K562 (cell line): Measurements from ENCODE around the gene PRCD. TPM values are rescaled to one million over a fixed set of nuclear protein-coding genes. Genes with fewer than 3 reads are reported as not detected.
"Not testable (repeated sequence)": the region's sequence is repeated elsewhere in the genome, so short reads cannot be mapped to it uniquely, and the experiment has no call there.

ENCODE experiments used
- ATAC-seq: fragments of 200-7000 bp; cut with Tn5 transposase; 3 replicates; pipeline ENCODE4 v1.9.1; 2020; ENCODE audit warnings: moderate library complexity
- BruUV-seq: library from RNA; stranded (reverse); fragments of 400-500 nt; replicated peaks from 2 replicates; lab custom pipeline; 2021; lab: Mats Ljungman, UMichigan
- CTCF ChIA-PET: fragments of 300-600 bp; formaldehyde crosslinking; extraction: SDS; loops from one replicate; lab custom pipeline; 2021; ENCODE audit warnings: low intra/inter-chr PET ratio; lab: Yijun Ruan, JAX
- POLR2A ChIA-PET: fragments of 300-600, 350-650 bp; sonication (Branson Sonifier 250); formaldehyde crosslinking; extraction: SDS; loops from one replicate; lab custom pipeline; 2021; ENCODE audit warnings: antibody characterized with exemption, inconsistent platforms; lab: Yijun Ruan, JAX
- DNase-seq, 4 experiments: peaks; one replicate each; pipeline versions ENCODE4 v3.0.0 to v3.0.0-alpha.2; 2011 to 2018; ENCODE audit warnings: low spot score in 3 of 4, mixed read lengths in 3 of 4; ENCODE audit errors: extremely low read depth in 1 of 4
- FAIRE-seq: peaks from 2 replicates; lab custom pipeline; 2011; peaks lifted over from hg19 to GRCh38; lab: Jason Lieb, UNC
- H2AFZ ChIP-seq: 2 replicates; pipeline ENCODE4 v1.6.0; 2011; ENCODE audit warnings: low read depth, low read length, control low read depth, inconsistent platforms
- H3K27ac ChIP-seq: fragments of 200-600 bp; 3 replicates; pipeline ENCODE4 v1.8.0; 2011; ENCODE audit warnings: low read depth, mild to moderate bottlenecking, control low read depth, inconsistent platforms, low read length, moderate library complexity, mixed read lengths; ENCODE audit errors: extremely low read depth
- H3K27me3 ChIP-seq, 2 experiments: fragments of 300-600 bp in 1 of 2; 2 replicates in 1 of 2; 3 replicates in 1 of 2; pipeline versions ENCODE4 v1.6.0 to v1.8.0; 2011; ENCODE audit warnings: inconsistent platforms in 2 of 2, low read length in 2 of 2, mild to moderate bottlenecking in 1 of 2, mixed read lengths in 1 of 2, moderate library complexity in 1 of 2; ENCODE audit not compliant: control insufficient read depth in 2 of 2, insufficient read depth in 2 of 2
- H3K36me3 ChIP-seq: fragments of 300-600 bp; 3 replicates; pipeline ENCODE4 v1.8.0; 2011; ENCODE audit warnings: mild to moderate bottlenecking, low read length, inconsistent platforms; ENCODE audit not compliant: control insufficient read depth, insufficient read depth
- H3K4me1 ChIP-seq, 2 experiments: fragments of 200-600 bp in 1 of 2; replicated peaks in 1 of 2; 2 replicates in 1 of 2; 3 replicates in 1 of 2; pipeline versions ENCODE4 v1.5.1 to v1.8.0; 2011; ENCODE audit warnings: inconsistent platforms in 2 of 2, low read length in 2 of 2, mild to moderate bottlenecking in 1 of 2, mixed read lengths in 1 of 2, moderate library complexity in 1 of 2; ENCODE audit not compliant: control insufficient read depth in 2 of 2, insufficient read depth in 2 of 2
- H3K4me2 ChIP-seq: 2 replicates; pipeline ENCODE4 v1.6.1; 2011; ENCODE audit warnings: low read length, control low read depth, inconsistent platforms, mixed read lengths; ENCODE audit not compliant: insufficient read depth
- H3K4me3 ChIP-seq: fragments of 200-600 bp; sonication (generic), shearing (Covaris generic); 2 replicates; pipeline ENCODE4 v1.5.1; 2016; ENCODE audit warnings: control low read depth, inconsistent platforms
- H3K79me2 ChIP-seq: fragments of 200-600 bp; 3 replicates; pipeline ENCODE4 v1.8.0; 2011; ENCODE audit warnings: low read length, inconsistent platforms; ENCODE audit not compliant: control insufficient read depth, insufficient read depth
- H3K9ac ChIP-seq, 2 experiments: 2 replicates each; pipeline versions ENCODE4 v1.6.0 to v1.6.1; 2011; ENCODE audit warnings: low read depth in 2 of 2, low read length in 2 of 2, control low read depth in 1 of 2, inconsistent platforms in 1 of 2, mild to moderate bottlenecking in 1 of 2, mixed read lengths in 1 of 2; ENCODE audit not compliant: insufficient read depth in 1 of 2
- H3K9me1 ChIP-seq: one replicate; pipeline ENCODE4 v1.6.0; 2011; ENCODE audit warnings: inconsistent platforms, mild to moderate bottlenecking, low read length, moderate library complexity; ENCODE audit not compliant: control insufficient read depth, insufficient read depth
- H3K9me3 ChIP-seq: replicated peaks from 2 replicates; pipeline ENCODE4 v1.5.1; 2011; ENCODE audit warnings: low read depth, low read length, inconsistent platforms; ENCODE audit not compliant: control insufficient read depth, insufficient read depth
- H4K20me1 ChIP-seq: replicated peaks from 2 replicates; pipeline ENCODE4 v1.6.1; 2011; ENCODE audit warnings: low read length, inconsistent platforms, mixed read lengths; ENCODE audit not compliant: control insufficient read depth, insufficient read depth
- CEBPB ChIP-seq: fragments of 450-650 bp; IDR thresholded peaks from 2 replicates; pipeline ENCODE4 v1.6.1; 2016; ENCODE audit warnings: missing genetic modification characterization, missing compliant biosample characterization
- GATA2 ChIP-seq: sonication (generic); formaldehyde crosslinking; IDR thresholded peaks from 2 replicates; pipeline ENCODE4 v1.4.0; 2020; ENCODE audit warnings: mild to moderate bottlenecking, missing genetic modification reagents
- HDAC8 ChIP-seq: fragments of 450-650 bp; IDR thresholded peaks from 2 replicates; pipeline ENCODE4 v1.6.1; 2016; ENCODE audit warnings: mild to moderate bottlenecking, missing genetic modification characterization, moderate library complexity, missing compliant biosample characterization
- MBD1 ChIP-seq: fragments of 250-450 bp; sonication (Bioruptor Pico); IDR thresholded peaks from 2 replicates; pipeline ENCODE4 v1.8.0; 2022; ENCODE audit warnings: inconsistent platforms
- RAD21 ChIP-seq, 2 experiments: fragments of 250-450 bp in 1 of 2; fragments of 450-650 bp in 1 of 2; sonication (Bioruptor Pico) in 1 of 2; formaldehyde crosslinking in 1 of 2; IDR thresholded peaks in 1 of 2; conservative IDR thresholded peaks in 1 of 2; 2 replicates each; pipeline versions ENCODE4 v1.4.0 to v1.8.0; 2020 to 2022; ENCODE audit warnings: mild to moderate bottlenecking in 2 of 2, moderate library complexity in 1 of 2
- TRIM24 ChIP-seq, 2 experiments: fragments of 450-650 bp; IDR thresholded peaks; 2 replicates each; pipeline ENCODE4 v1.6.1; 2016
- XRCC5 ChIP-seq: fragments of 200-400 bp; formaldehyde crosslinking; IDR thresholded peaks from 2 replicates; pipeline ENCODE4 v1.6.1; 2017; ENCODE audit warnings: low read depth, mild to moderate bottlenecking, low read length
- ZNF282 ChIP-seq: sonication (generic); formaldehyde crosslinking; IDR thresholded peaks from 2 replicates; pipeline ENCODE4 v1.8.1; 2023; ENCODE audit warnings: missing genetic modification reagents
- WGBS: fragments of 100-300 bp; shearing (Covaris generic); methylation state at CpG from one replicate; pipeline ENCODE4 v1.1.6; 2016; ENCODE audit warnings: low coverage, mixed read lengths; ENCODE audit not compliant: insufficient coverage; ENCODE audit errors: missing lambda C conversion rate; 5-methylcytosine and 5-hydroxymethylcytosine counted together
- in situ Hi-C: fragments of 300-500 bp; cut with MboI; formaldehyde crosslinking; loops from 4 replicates; pipeline ENCODE4 v1.15.0; 2018; ENCODE audit warnings: inconsistent platforms, mixed read lengths
- intact Hi-C: fragments of 100-400 bp; cut with micrococcal nuclease; formaldehyde crosslinking; loops from 2 replicates; pipeline ENCODE4 v1.14.2; 2022
- polyA plus RNA-seq, 8 experiments: library from polyadenylated mRNA; depleted of rRNA in 4 of 8; stranded (reverse) in 5 of 8; unstranded in 3 of 8; fragments of >200 nt; fragmentation: Nextera tagmentation in 2 of 8; fragmentation: Illumina TruSeq in 1 of 8; extraction: Ambion mirVana in 2 of 8; extraction: Trizol in 1 of 8; gene quantifications; 2 replicates each; pipeline versions ENCODE4 v1.2.1 to v1.2.3, GENCODE V29; 2011 to 2014; ENCODE audit warnings: inconsistent platforms in 1 of 8, missing spikeins in 1 of 8
- total RNA-seq, 7 experiments: library from RNA; depleted of rRNA in 6 of 7; stranded (reverse); fragments of >200 nt in 6 of 7; fragmentation: Illumina TruSeq in 2 of 7; extraction: Trizol in 2 of 7; gene quantifications; 2 replicates each; pipeline versions ENCODE4 v1.2.1 to v1.2.3, GENCODE V29; 2011 to 2021; ENCODE audit warnings: low replicate concordance in 1 of 7

Gene PRCD
- total and polyA plus RNA-seq, 9 of the 15 experiments (the other 6 are each of a cell fraction or from before 2014, with no cell fraction given) = 0.20 to 0.25 (median 0.21) TPM; not detected in 6

GRCh38 chr17:76562734-76563148 lies 22.9 kb downstream of the PRCD start (continued):
- no peak for TF ChIP-seq RAD21 (CRISPR knock-in tag; conservative IDR thresholded peaks at IDR 0.05 in 1 of 2, IDR thresholded peaks at IDR 0.05 in 1 of 2)
- no peak for TF ChIP-seq HDAC8 (tag)
- no peak for TF ChIP-seq ZNF282
- no peak; the same call in 1 of the 2 replicates for TF ChIP-seq CEBPB (tag)
- no peak for TF ChIP-seq TRIM24 (IDR thresholded peaks at IDR 0.05)
- TF ChIP-seq XRCC5 = no peak
- no peak for TF ChIP-seq MBD1 (CRISPR knock-in tag)
- no peak for TF ChIP-seq GATA2

GRCh38 chr17:76563359-76563758 lies 23.5 kb downstream of the PRCD start:
- H3K9ac ChIP-seq, H3K27me3 ChIP-seq, FAIRE-seq, H3K9me1 ChIP-seq, in situ Hi-C loops, BruUV-seq, H3K4me3 ChIP-seq, ATAC-seq, H2AFZ ChIP-seq, H3K4me2 ChIP-seq, CTCF ChIA-PET, H3K27ac ChIP-seq, DNase-seq, intact Hi-C loops, H3K9me3 ChIP-seq: not testable (repeated sequence)
- peaks cover 25 to 37% of the 10 kb centered on the region in 2 experiments for H3K4me1 ChIP-seq
- peaks cover 54% of the 10 kb centered on the region for H3K79me2 ChIP-seq
- POLR2A ChIA-PET = interaction anchor here (0.9 to 5.8 kb wide), 3 partner anchors 9 to 119 kb away, joined by 4 to 38 read pairs (median 9); no protein-coding TSS in a partner anchor
- H3K36me3 ChIP-seq = peaks cover 74% of the 10 kb centered on the region
- H4K20me1 ChIP-seq = peaks cover 38% of the 10 kb centered on the region
- 81% methylated on average over 2 of the region's 2 CpGs for WGBS
